WTC11 (cell line): ENCODE measurements around the gene RAPGEF1. TPM values are rescaled to one million over a fixed set of nuclear protein-coding genes. Genes with fewer than 3 reads are reported as not detected.
A peak's percentile ranks its signal among the peaks of the same experiment; 100 is the strongest.

Experiments
- ATAC-seq: fragments of 200-7000 bp; cut with Tn5 transposase; 2 replicates; pipeline ENCODE4 v1.10.0; 2021; ENCODE audit warnings: mild to moderate bottlenecking, moderate library complexity
- CTCF ChIA-PET: fragments of 300-600 bp; sonication (Branson Sonifier 250); formaldehyde crosslinking; loops from one replicate; lab custom pipeline; 2021; ENCODE audit warnings: antibody characterized with exemption; lab: Charles Lee
- POLR2A ChIA-PET: fragments of 350-600 bp; sonication (Branson Sonifier 250); formaldehyde crosslinking; loops from one replicate; lab custom pipeline; 2021; ENCODE audit warnings: antibody characterized with exemption; lab: Charles Lee
- DNase-seq: peaks from one replicate; pipeline ENCODE4 v3.0.0; 2021; ENCODE audit warnings: low spot score
- H3K27ac Mint-ChIP-seq: 2 replicates; pipeline ENCODE4 v1.8.0; 2021; ENCODE audit warnings: mixed read lengths
- H3K27me3 Mint-ChIP-seq: 2 replicates; pipeline ENCODE4 v1.8.0; 2021; ENCODE audit warnings: low read depth, mild to moderate bottlenecking, moderate library complexity, mixed read lengths
- H3K36me3 Mint-ChIP-seq: 2 replicates; pipeline ENCODE4 v1.8.0; 2021; ENCODE audit warnings: mixed read lengths
- H3K4me1 Mint-ChIP-seq: 2 replicates; pipeline ENCODE4 v1.8.0; 2022; ENCODE audit warnings: mixed read lengths
- H3K4me3 Mint-ChIP-seq: 2 replicates; pipeline ENCODE4 v1.8.0; 2021; ENCODE audit warnings: mild to moderate bottlenecking, moderate library complexity, mixed read lengths
- H3K9me3 Mint-ChIP-seq: 2 replicates; pipeline ENCODE4 v1.8.0; 2021; ENCODE audit warnings: mixed read lengths
- CREB1 ChIP-seq: sonication (generic); formaldehyde crosslinking; IDR thresholded peaks from 2 replicates; pipeline ENCODE4 v1.8.0; 2023; ENCODE audit warnings: mild to moderate bottlenecking, missing genetic modification reagents
- FOXK1 ChIP-seq: sonication (generic); formaldehyde crosslinking; IDR thresholded peaks from 2 replicates; pipeline ENCODE4 v1.8.0; 2022; ENCODE audit warnings: mild to moderate bottlenecking, moderate library complexity, missing genetic modification reagents
- MXD4 ChIP-seq: fragments of 250-450 bp; sonication (Bioruptor Pico); IDR thresholded peaks from 2 replicates; pipeline ENCODE4 v1.8.0; 2021; ENCODE audit warnings: mild to moderate bottlenecking, moderate library complexity, borderline replicate concordance
- MYBL2 ChIP-seq: sonication (generic); formaldehyde crosslinking; IDR thresholded peaks from 2 replicates; pipeline ENCODE4 v1.8.1; 2023; ENCODE audit warnings: mild to moderate bottlenecking, moderate library complexity, missing genetic modification reagents
- NFYB ChIP-seq: sonication (generic); formaldehyde crosslinking; conservative IDR thresholded peaks from 2 replicates; pipeline ENCODE4 v1.8.0; 2022; ENCODE audit warnings: low read depth, missing genetic modification reagents
- PRRX2 ChIP-seq: fragments of 250-450 bp; sonication (Bioruptor Pico); IDR thresholded peaks from 2 replicates; pipeline ENCODE4 v1.8.0; 2021; ENCODE audit warnings: mild to moderate bottlenecking
- RORB ChIP-seq: fragments of 250-450 bp; sonication (Bioruptor Pico); IDR thresholded peaks from 2 replicates; pipeline ENCODE4 v1.9.0; 2021; ENCODE audit warnings: mild to moderate bottlenecking
- SMAD3 ChIP-seq: sonication (generic); formaldehyde crosslinking; IDR thresholded peaks from 2 replicates; pipeline ENCODE4 v1.8.0; 2022; ENCODE audit warnings: missing genetic modification reagents, mild to moderate bottlenecking, borderline replicate concordance
- TEAD1 ChIP-seq: sonication (generic); formaldehyde crosslinking; IDR thresholded peaks from 2 replicates; pipeline ENCODE4 v1.8.0; 2022; ENCODE audit warnings: mild to moderate bottlenecking, missing genetic modification reagents
- ZBTB21 ChIP-seq: sonication (generic); formaldehyde crosslinking; IDR thresholded peaks from 2 replicates; pipeline ENCODE4 v1.8.1; 2023; ENCODE audit warnings: mild to moderate bottlenecking, missing genetic modification reagents, borderline replicate concordance
- ZNF121 ChIP-seq: sonication (generic); formaldehyde crosslinking; IDR thresholded peaks from 2 replicates; pipeline ENCODE4 v1.8.0; 2023; ENCODE audit warnings: missing genetic modification reagents
- ZNF416 ChIP-seq: fragments of 250-450 bp; sonication (Bioruptor Pico); IDR thresholded peaks from 2 replicates; pipeline ENCODE4 v1.9.0; 2021; ENCODE audit warnings: mild to moderate bottlenecking, inconsistent platforms
- ZNF423 ChIP-seq: fragments of 250-450 bp; sonication (Bioruptor Pico); IDR thresholded peaks from 2 replicates; pipeline ENCODE4 v2.1.2; 2022; ENCODE audit warnings: mild to moderate bottlenecking, moderate library complexity
- total RNA-seq: library from RNA; stranded (reverse); gene quantifications from 3 replicates; pipeline ENCODE4 v1.2.3, GENCODE V29; 2021
- TF ChIP-seq, protein P1 (sequence below): fragments of 250-450 bp; sonication (Bioruptor Pico); IDR thresholded peaks from 2 replicates; pipeline ENCODE4 v1.9.0; 2021; ENCODE audit warnings: mild to moderate bottlenecking, borderline replicate concordance
- TF ChIP-seq, protein P2 (sequence below): sonication (generic); formaldehyde crosslinking; IDR thresholded peaks from 2 replicates; pipeline ENCODE4 v1.8.0; 2022; ENCODE audit warnings: mild to moderate bottlenecking, missing genetic modification reagents
- TF ChIP-seq, protein P3 (sequence below): sonication (generic); formaldehyde crosslinking; IDR thresholded peaks from 2 replicates; pipeline ENCODE4 v1.8.1; 2023; ENCODE audit warnings: mild to moderate bottlenecking, missing genetic modification reagents, moderate library complexity
- TF ChIP-seq, protein P4 (sequence below): sonication (generic); formaldehyde crosslinking; IDR thresholded peaks from 2 replicates; pipeline ENCODE4 v1.8.1; 2023; ENCODE audit warnings: mild to moderate bottlenecking, missing genetic modification reagents, borderline replicate concordance
- TF ChIP-seq, protein P5 (sequence below): sonication (generic); formaldehyde crosslinking; IDR thresholded peaks from 2 replicates; pipeline ENCODE4 v1.8.1; 2022; ENCODE audit warnings: low read depth, missing genetic modification reagents, borderline replicate concordance
- TF ChIP-seq, protein P6 (sequence below): sonication (generic); formaldehyde crosslinking; IDR thresholded peaks from 2 replicates; pipeline ENCODE4 v1.8.0; 2022; ENCODE audit warnings: mild to moderate bottlenecking, missing genetic modification reagents
- TF ChIP-seq, protein P7 (sequence below): sonication (generic); formaldehyde crosslinking; conservative IDR thresholded peaks from 2 replicates; pipeline ENCODE4 v1.8.1; 2022; ENCODE audit warnings: mild to moderate bottlenecking, missing genetic modification reagents

The RAPGEF1 gene
- total RNA-seq, 1 experiment from 2014 or later, result 66.2 TPM

DNA sequence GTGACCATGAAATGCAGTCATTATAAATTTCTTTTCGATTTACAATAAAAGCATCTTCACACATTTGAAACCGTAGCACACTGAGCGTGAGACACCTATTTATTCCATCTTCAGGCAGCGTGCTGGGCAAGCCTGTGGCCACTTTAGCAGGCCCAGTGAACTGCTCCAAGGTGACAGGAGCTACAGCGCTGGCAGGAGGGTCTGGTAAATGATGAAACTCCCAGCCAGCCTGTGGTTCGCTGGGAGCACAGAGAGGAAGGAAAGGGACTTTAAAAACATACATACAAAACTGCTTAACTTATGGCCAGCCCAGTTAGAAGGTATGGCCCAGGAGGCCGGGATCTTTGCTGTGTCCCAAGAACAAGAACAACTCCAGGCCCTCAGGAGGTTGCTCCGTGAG lies 5.1 kb downstream of the RAPGEF1 start:
- POLR2A ChIA-PET, result no interaction called here
- DNase-seq (no peak), ATAC-seq (no peak)
- CTCF ChIA-PET, result interaction anchor here (1.4 kb wide), 1 partner anchor 143 kb away, joined by 4 read pairs; no protein-coding TSS in a partner anchor
- TF ChIP-seq, protein P1, sequence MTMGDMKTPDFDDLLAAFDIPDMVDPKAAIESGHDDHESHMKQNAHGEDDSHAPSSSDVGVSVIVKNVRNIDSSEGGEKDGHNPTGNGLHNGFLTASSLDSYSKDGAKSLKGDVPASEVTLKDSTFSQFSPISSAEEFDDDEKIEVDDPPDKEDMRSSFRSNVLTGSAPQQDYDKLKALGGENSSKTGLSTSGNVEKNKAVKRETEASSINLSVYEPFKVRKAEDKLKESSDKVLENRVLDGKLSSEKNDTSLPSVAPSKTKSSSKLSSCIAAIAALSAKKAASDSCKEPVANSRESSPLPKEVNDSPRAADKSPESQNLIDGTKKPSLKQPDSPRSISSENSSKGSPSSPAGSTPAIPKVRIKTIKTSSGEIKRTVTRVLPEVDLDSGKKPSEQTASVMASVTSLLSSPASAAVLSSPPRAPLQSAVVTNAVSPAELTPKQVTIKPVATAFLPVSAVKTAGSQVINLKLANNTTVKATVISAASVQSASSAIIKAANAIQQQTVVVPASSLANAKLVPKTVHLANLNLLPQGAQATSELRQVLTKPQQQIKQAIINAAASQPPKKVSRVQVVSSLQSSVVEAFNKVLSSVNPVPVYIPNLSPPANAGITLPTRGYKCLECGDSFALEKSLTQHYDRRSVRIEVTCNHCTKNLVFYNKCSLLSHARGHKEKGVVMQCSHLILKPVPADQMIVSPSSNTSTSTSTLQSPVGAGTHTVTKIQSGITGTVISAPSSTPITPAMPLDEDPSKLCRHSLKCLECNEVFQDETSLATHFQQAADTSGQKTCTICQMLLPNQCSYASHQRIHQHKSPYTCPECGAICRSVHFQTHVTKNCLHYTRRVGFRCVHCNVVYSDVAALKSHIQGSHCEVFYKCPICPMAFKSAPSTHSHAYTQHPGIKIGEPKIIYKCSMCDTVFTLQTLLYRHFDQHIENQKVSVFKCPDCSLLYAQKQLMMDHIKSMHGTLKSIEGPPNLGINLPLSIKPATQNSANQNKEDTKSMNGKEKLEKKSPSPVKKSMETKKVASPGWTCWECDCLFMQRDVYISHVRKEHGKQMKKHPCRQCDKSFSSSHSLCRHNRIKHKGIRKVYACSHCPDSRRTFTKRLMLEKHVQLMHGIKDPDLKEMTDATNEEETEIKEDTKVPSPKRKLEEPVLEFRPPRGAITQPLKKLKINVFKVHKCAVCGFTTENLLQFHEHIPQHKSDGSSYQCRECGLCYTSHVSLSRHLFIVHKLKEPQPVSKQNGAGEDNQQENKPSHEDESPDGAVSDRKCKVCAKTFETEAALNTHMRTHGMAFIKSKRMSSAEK (CRISPR knock-in tag), result no peak
- TF ChIP-seq ZNF423, result no peak
- TF ChIP-seq SMAD3 (CRISPR knock-in tag), result no peak
- no peak for TF ChIP-seq MYBL2 (CRISPR knock-in tag)
- TF ChIP-seq, protein P2, sequence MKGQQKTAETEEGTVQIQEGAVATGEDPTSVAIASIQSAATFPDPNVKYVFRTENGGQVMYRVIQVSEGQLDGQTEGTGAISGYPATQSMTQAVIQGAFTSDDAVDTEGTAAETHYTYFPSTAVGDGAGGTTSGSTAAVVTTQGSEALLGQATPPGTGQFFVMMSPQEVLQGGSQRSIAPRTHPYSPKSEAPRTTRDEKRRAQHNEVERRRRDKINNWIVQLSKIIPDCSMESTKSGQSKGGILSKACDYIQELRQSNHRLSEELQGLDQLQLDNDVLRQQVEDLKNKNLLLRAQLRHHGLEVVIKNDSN (CRISPR knock-in tag), result no peak
- TF ChIP-seq ZNF121 (CRISPR knock-in tag), result no peak
- TF ChIP-seq, protein P3, sequence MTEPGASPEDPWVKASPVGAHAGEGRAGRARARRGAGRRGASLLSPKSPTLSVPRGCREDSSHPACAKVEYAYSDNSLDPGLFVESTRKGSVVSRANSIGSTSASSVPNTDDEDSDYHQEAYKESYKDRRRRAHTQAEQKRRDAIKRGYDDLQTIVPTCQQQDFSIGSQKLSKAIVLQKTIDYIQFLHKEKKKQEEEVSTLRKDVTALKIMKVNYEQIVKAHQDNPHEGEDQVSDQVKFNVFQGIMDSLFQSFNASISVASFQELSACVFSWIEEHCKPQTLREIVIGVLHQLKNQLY (CRISPR knock-in tag), result no peak
- TF ChIP-seq TEAD1 (CRISPR knock-in tag), result no peak
- TF ChIP-seq, protein P4, sequence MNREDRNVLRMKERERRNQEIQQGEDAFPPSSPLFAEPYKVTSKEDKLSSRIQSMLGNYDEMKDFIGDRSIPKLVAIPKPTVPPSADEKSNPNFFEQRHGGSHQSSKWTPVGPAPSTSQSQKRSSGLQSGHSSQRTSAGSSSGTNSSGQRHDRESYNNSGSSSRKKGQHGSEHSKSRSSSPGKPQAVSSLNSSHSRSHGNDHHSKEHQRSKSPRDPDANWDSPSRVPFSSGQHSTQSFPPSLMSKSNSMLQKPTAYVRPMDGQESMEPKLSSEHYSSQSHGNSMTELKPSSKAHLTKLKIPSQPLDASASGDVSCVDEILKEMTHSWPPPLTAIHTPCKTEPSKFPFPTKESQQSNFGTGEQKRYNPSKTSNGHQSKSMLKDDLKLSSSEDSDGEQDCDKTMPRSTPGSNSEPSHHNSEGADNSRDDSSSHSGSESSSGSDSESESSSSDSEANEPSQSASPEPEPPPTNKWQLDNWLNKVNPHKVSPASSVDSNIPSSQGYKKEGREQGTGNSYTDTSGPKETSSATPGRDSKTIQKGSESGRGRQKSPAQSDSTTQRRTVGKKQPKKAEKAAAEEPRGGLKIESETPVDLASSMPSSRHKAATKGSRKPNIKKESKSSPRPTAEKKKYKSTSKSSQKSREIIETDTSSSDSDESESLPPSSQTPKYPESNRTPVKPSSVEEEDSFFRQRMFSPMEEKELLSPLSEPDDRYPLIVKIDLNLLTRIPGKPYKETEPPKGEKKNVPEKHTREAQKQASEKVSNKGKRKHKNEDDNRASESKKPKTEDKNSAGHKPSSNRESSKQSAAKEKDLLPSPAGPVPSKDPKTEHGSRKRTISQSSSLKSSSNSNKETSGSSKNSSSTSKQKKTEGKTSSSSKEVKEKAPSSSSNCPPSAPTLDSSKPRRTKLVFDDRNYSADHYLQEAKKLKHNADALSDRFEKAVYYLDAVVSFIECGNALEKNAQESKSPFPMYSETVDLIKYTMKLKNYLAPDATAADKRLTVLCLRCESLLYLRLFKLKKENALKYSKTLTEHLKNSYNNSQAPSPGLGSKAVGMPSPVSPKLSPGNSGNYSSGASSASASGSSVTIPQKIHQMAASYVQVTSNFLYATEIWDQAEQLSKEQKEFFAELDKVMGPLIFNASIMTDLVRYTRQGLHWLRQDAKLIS (CRISPR knock-in tag), result no peak
- TF ChIP-seq CREB1, result no peak
- TF ChIP-seq, protein P5, sequence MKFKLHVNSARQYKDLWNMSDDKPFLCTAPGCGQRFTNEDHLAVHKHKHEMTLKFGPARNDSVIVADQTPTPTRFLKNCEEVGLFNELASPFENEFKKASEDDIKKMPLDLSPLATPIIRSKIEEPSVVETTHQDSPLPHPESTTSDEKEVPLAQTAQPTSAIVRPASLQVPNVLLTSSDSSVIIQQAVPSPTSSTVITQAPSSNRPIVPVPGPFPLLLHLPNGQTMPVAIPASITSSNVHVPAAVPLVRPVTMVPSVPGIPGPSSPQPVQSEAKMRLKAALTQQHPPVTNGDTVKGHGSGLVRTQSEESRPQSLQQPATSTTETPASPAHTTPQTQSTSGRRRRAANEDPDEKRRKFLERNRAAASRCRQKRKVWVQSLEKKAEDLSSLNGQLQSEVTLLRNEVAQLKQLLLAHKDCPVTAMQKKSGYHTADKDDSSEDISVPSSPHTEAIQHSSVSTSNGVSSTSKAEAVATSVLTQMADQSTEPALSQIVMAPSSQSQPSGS, result no peak
- no peak for TF ChIP-seq ZNF416 (CRISPR knock-in tag)
- TF ChIP-seq MXD4 (CRISPR knock-in tag), result no peak
- no peak for TF ChIP-seq PRRX2
- no peak for TF ChIP-seq NFYB (CRISPR knock-in tag)
- TF ChIP-seq RORB (CRISPR knock-in tag), result no peak
- TF ChIP-seq, protein P6, sequence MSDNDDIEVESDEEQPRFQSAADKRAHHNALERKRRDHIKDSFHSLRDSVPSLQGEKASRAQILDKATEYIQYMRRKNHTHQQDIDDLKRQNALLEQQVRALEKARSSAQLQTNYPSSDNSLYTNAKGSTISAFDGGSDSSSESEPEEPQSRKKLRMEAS (CRISPR knock-in tag), result no peak
- TF ChIP-seq ZBTB21 (CRISPR knock-in tag), result no peak
- no peak for TF ChIP-seq FOXK1 (CRISPR knock-in tag)
- TF ChIP-seq, protein P7, sequence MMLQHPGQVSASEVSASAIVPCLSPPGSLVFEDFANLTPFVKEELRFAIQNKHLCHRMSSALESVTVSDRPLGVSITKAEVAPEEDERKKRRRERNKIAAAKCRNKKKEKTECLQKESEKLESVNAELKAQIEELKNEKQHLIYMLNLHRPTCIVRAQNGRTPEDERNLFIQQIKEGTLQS (CRISPR knock-in tag), result no peak
- Mint-ChIP-seq H3K9me3 (no peaks in the 10 kb centered on the region), H3K27ac (peak overlapping the region; percentile 24; the same call in 1 of the 2 replicates), H3K4me1 (peaks cover 67% of the 10 kb centered on the region), H3K4me3 (no peak overlapping the region), H3K36me3 (no peaks in the 10 kb centered on the region), H3K27me3 (no peaks in the 10 kb centered on the region)
